H9 (cell line): Measurements from ENCODE around the gene DDO. TPM values are rescaled to one million over a fixed set of nuclear protein-coding genes. Genes with fewer than 3 reads are reported as not detected.

Source experiments
- DNase-seq: peaks from one replicate; pipeline ENCODE4 v3.0.0-alpha.2; 2017
- H2AFZ ChIP-seq: one replicate; pipeline ENCODE4 v1.6.1; 2013; ENCODE audit warnings: mild to moderate bottlenecking, low read length, control low read depth, moderate library complexity
- H2AK5ac ChIP-seq: 2 replicates; pipeline ENCODE4 v1.6.1; 2013; ENCODE audit warnings: low read length, control low read depth, mixed read lengths; ENCODE audit not compliant: insufficient read length
- H2BK120ac ChIP-seq: one replicate; pipeline ENCODE4 v1.6.1; 2013; ENCODE audit warnings: low read depth, mild to moderate bottlenecking, low read length, control low read depth, inconsistent platforms; ENCODE audit not compliant: poor library complexity, severe bottlenecking
- H2BK12ac ChIP-seq: 2 replicates; pipeline ENCODE4 v1.6.1; 2013; ENCODE audit warnings: low read length, control low read depth, mixed read lengths, low read depth; ENCODE audit not compliant: insufficient read length
- H2BK15ac ChIP-seq: 2 replicates; pipeline ENCODE4 v1.6.1; 2013; ENCODE audit warnings: low read depth, low read length, control low read depth
- H2BK20ac ChIP-seq: one replicate; pipeline ENCODE4 v1.6.1; 2013; ENCODE audit warnings: low read depth, mild to moderate bottlenecking, low read length, control low read depth, inconsistent platforms; ENCODE audit not compliant: poor library complexity, severe bottlenecking
- H2BK5ac ChIP-seq: 2 replicates; pipeline ENCODE4 v1.6.1; 2013; ENCODE audit warnings: low read length, control low read depth, mixed read lengths; ENCODE audit not compliant: insufficient read length
- H3K14ac ChIP-seq: 2 replicates; pipeline ENCODE4 v1.6.1; 2013; ENCODE audit warnings: low read length, control low read depth; ENCODE audit not compliant: insufficient read depth
- H3K18ac ChIP-seq: 2 replicates; pipeline ENCODE4 v1.6.1; 2013; ENCODE audit warnings: low read depth, mild to moderate bottlenecking, mixed read lengths, low read length, control low read depth; ENCODE audit not compliant: insufficient read length
- H3K23ac ChIP-seq: 2 replicates; pipeline ENCODE4 v1.6.1; 2013; ENCODE audit warnings: low read length, control low read depth, mixed read lengths, low read depth; ENCODE audit not compliant: insufficient read length
- H3K23me2 ChIP-seq: 2 replicates; pipeline ENCODE4 v1.6.1; 2013; ENCODE audit warnings: low read depth, mild to moderate bottlenecking, mixed read lengths, low read length, control low read depth; ENCODE audit not compliant: insufficient read length, poor library complexity, severe bottlenecking
- H3K27ac ChIP-seq: 2 replicates; pipeline ENCODE4 v1.5.1; 2013; ENCODE audit warnings: low read length, control low read depth, mixed read lengths, low read depth; ENCODE audit not compliant: insufficient read length
- H3K27me3 ChIP-seq: 2 replicates; pipeline ENCODE4 v1.6.1; 2013; ENCODE audit warnings: low read length, control low read depth, inconsistent platforms; ENCODE audit not compliant: insufficient read depth
- H3K4ac ChIP-seq: 2 replicates; pipeline ENCODE4 v1.6.1; 2013; ENCODE audit warnings: low read depth, mild to moderate bottlenecking, control low read depth, inconsistent platforms, low read length, moderate library complexity
- H3K4me1 ChIP-seq: 2 replicates; pipeline ENCODE4 v1.6.1; 2013; ENCODE audit warnings: low read length, control low read depth, inconsistent platforms; ENCODE audit not compliant: insufficient read depth
- H3K4me2 ChIP-seq: 2 replicates; pipeline ENCODE4 v1.6.1; 2013; ENCODE audit warnings: low read length, control low read depth, mixed read lengths; ENCODE audit not compliant: insufficient read length, insufficient read depth
- H3K56ac ChIP-seq: 2 replicates; pipeline ENCODE4 v1.6.1; 2013; ENCODE audit warnings: low read depth, mild to moderate bottlenecking, mixed read lengths, low read length, control low read depth; ENCODE audit not compliant: insufficient read length
- H3K79me1 ChIP-seq: 2 replicates; pipeline ENCODE4 v1.6.1; 2013; ENCODE audit warnings: low read depth, mild to moderate bottlenecking, moderate library complexity, low read length, control low read depth, inconsistent platforms; ENCODE audit not compliant: insufficient read depth, poor library complexity, severe bottlenecking
- H3K79me2 ChIP-seq: 2 replicates; pipeline ENCODE4 v1.6.1; 2013; ENCODE audit warnings: low read length, control low read depth, inconsistent platforms; ENCODE audit not compliant: insufficient read depth
- H3K9ac ChIP-seq: 2 replicates; pipeline ENCODE4 v1.6.1; 2013; ENCODE audit warnings: low read length, control low read depth, mixed read lengths; ENCODE audit not compliant: insufficient read length; ENCODE audit errors: extremely low read depth
- H3K9me3 ChIP-seq: one replicate; pipeline ENCODE4 v1.6.1; 2013; ENCODE audit warnings: low read depth, low read length, inconsistent platforms; ENCODE audit not compliant: control insufficient read depth
- H3T11ph ChIP-seq: one replicate; pipeline ENCODE4 v1.6.1; 2013; ENCODE audit warnings: mild to moderate bottlenecking, low read length, control low read depth, inconsistent platforms
- H4K20me1 ChIP-seq: one replicate; pipeline ENCODE4 v1.6.1; 2013; ENCODE audit not compliant: control insufficient read depth, insufficient read length, insufficient read depth
- H4K5ac ChIP-seq: 2 replicates; pipeline ENCODE4 v1.6.1; 2013; ENCODE audit warnings: low read depth, mild to moderate bottlenecking, mixed read lengths, low read length, control low read depth; ENCODE audit not compliant: insufficient read length
- H4K8ac ChIP-seq: replicated peaks from 2 replicates; pipeline ENCODE4 v1.6.1; 2013; ENCODE audit warnings: low read length, control low read depth, mixed read lengths, low read depth; ENCODE audit not compliant: insufficient read length
- H4K91ac ChIP-seq: 2 replicates; pipeline ENCODE4 v1.6.1; 2013; ENCODE audit warnings: low read depth, mild to moderate bottlenecking, moderate library complexity, mixed read lengths, low read length, control low read depth; ENCODE audit not compliant: insufficient read length
- H3K27ac Mint-ChIP-seq, 3 experiments: 2 replicates in 2 of 3; 3 replicates in 1 of 3; pipeline ENCODE4 v1.8.0; 2020 to 2021; ENCODE audit warnings: mixed read lengths in 3 of 3, mild to moderate bottlenecking in 1 of 3, moderate library complexity in 1 of 3
- H3K27me3 Mint-ChIP-seq: 2 replicates; pipeline ENCODE4 v1.8.0; 2021; ENCODE audit warnings: low read depth, mild to moderate bottlenecking, moderate library complexity, mixed read lengths
- H3K36me3 Mint-ChIP-seq, 3 experiments: 2 replicates in 2 of 3; 3 replicates in 1 of 3; pipeline ENCODE4 v1.8.0; 2020 to 2021; ENCODE audit warnings: low read depth in 3 of 3, mixed read lengths in 3 of 3; ENCODE audit not compliant: insufficient read depth in 1 of 3
- H3K4me1 Mint-ChIP-seq, 2 experiments: 2 replicates each; pipeline ENCODE4 v1.8.0; 2020; ENCODE audit warnings: mixed read lengths in 2 of 2
- H3K4me3 Mint-ChIP-seq, 2 experiments: 2 replicates in 1 of 2; 3 replicates in 1 of 2; pipeline ENCODE4 v1.8.0; 2020 to 2021; ENCODE audit warnings: mild to moderate bottlenecking in 2 of 2, mixed read lengths in 2 of 2, moderate library complexity in 1 of 2
- H3K9me3 Mint-ChIP-seq, 2 experiments: 2 replicates in 1 of 2; 3 replicates in 1 of 2; pipeline ENCODE4 v1.8.0; 2020; ENCODE audit warnings: mild to moderate bottlenecking in 2 of 2, mixed read lengths in 2 of 2, moderate library complexity in 1 of 2
- CTCF ChIP-seq: fragments of 200-600 bp; sonication (generic); conservative IDR thresholded peaks from 3 replicates; pipeline ENCODE4 v1.8.0; 2021; ENCODE audit warnings: antibody characterized with exemption, mild to moderate bottlenecking
- WGBS: extraction: QIAGEN DNeasy Blood & Tissue Kit; methylation state at CpG from one replicate; pipeline ENCODE4 v1.1.7; 2013; ENCODE audit warnings: missing lambda C conversion rate, low lambda C conversion rate, mixed read lengths; ENCODE audit not compliant: insufficient read length; ENCODE audit errors: extremely low coverage; 5-methylcytosine and 5-hydroxymethylcytosine counted together
- total RNA-seq: library from RNA; stranded (reverse); gene quantifications from 2 replicates; pipeline ENCODE4 v1.2.1, GENCODE V29; 2021

Gene DDO
- total RNA-seq, 1 experiment from 2014 or later, result not detected

- Mint-ChIP-seq H3K4me3 (no peak overlapping the region), H3K36me3 (no peaks in the 10 kb centered on the region)
These were observed 15.4 kb upstream of the DDO start for GRCh38 chr6:110430741-110431140.

More at GRCh38 chr6:110430741-110431140, 15.4 kb upstream of the DDO start:
- H2BK5ac ChIP-seq, result no peak overlapping the region
- no peak overlapping the region for H3K23ac ChIP-seq
- no peak overlapping the region for H4K91ac ChIP-seq
- no peak overlapping the region for H2BK15ac ChIP-seq
- H3K56ac ChIP-seq, result no peak overlapping the region
- H3K4me1 Mint-ChIP-seq, result peaks cover 12 to 17% of the 10 kb centered on the region in 2 experiments
- H3K4ac ChIP-seq, result no peak overlapping the region
- H4K5ac ChIP-seq, result no peak overlapping the region
- no peak for TF ChIP-seq CTCF
- no peaks in the 10 kb centered on the region for H4K20me1 ChIP-seq
- no peaks in the 10 kb centered on the region for H3K79me2 ChIP-seq
- no CpG with 5 or more reads among the region's 4 CpGs for WGBS
- no peak overlapping the region for H4K8ac ChIP-seq
- no peaks in the 10 kb centered on the region for H3K79me1 ChIP-seq
- H2AK5ac ChIP-seq, result no peak overlapping the region
- no peaks in the 10 kb centered on the region; the same call in 1 of the 2 replicates for H3K4me1 ChIP-seq
- no peaks in the 10 kb centered on the region for H3K23me2 ChIP-seq
- DNase-seq, result no peak
- H3K9ac ChIP-seq, result no peak overlapping the region
- H2AFZ ChIP-seq, result no peak overlapping the region
- peaks cover 5% of the 10 kb centered on the region for H3K27me3 Mint-ChIP-seq
- H2BK20ac ChIP-seq, result no peak overlapping the region
- no peak overlapping the region for H3T11ph ChIP-seq
- H3K9me3 Mint-ChIP-seq, result peaks cover 0 to 8% of the 10 kb centered on the region in 2 experiments; a peak in 3 of 5 replicates
- H3K14ac ChIP-seq, result no peak overlapping the region
- H3K18ac ChIP-seq, result no peak overlapping the region
- no peak overlapping the region for H2BK12ac ChIP-seq
- no peak overlapping the region for H3K27ac ChIP-seq
- no peaks in the 10 kb centered on the region for H3K27me3 ChIP-seq
- H3K27ac Mint-ChIP-seq, result no peak overlapping the region; a peak in 1 of 7 replicates
- H3K9me3 ChIP-seq, result no peaks in the 10 kb centered on the region
- H2BK120ac ChIP-seq, result no peak overlapping the region
- no peak overlapping the region for H3K4me2 ChIP-seq
